ENCODE measurements around the gene BCLAF3.

DNA sequence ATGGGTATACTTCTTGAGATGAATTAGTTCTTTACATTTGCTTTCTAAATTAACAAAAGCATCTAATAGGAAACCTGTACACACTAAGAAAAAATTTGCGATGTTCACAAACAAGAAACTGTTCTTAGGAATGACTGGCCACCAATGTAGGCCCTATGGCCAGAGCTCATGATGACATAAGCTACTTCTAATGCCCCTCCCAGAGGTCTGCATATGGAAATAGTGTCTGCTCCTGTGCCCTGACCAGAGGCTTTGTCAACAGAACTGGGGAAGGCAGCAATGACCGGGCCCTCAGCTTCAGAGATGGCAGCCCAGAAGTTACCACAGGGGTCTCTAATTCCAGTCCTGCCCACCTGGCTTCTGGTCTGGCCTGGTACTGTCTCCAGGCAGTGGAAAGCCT is 15.0 kb upstream of the BCLAF3 start:
- TF ChIP-seq, protein P1, sequence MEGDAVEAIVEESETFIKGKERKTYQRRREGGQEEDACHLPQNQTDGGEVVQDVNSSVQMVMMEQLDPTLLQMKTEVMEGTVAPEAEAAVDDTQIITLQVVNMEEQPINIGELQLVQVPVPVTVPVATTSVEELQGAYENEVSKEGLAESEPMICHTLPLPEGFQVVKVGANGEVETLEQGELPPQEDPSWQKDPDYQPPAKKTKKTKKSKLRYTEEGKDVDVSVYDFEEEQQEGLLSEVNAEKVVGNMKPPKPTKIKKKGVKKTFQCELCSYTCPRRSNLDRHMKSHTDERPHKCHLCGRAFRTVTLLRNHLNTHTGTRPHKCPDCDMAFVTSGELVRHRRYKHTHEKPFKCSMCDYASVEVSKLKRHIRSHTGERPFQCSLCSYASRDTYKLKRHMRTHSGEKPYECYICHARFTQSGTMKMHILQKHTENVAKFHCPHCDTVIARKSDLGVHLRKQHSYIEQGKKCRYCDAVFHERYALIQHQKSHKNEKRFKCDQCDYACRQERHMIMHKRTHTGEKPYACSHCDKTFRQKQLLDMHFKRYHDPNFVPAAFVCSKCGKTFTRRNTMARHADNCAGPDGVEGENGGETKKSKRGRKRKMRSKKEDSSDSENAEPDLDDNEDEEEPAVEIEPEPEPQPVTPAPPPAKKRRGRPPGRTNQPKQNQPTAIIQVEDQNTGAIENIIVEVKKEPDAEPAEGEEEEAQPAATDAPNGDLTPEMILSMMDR (IDR thresholded peaks at IDR 0.05), result no peak
- TF ChIP-seq TCF7L2 (IDR thresholded peaks at IDR 0.05; ENCODE audit: low read depth, low read length) (no peak), SIN3A (IDR thresholded peaks at IDR 0.05; ENCODE audit: borderline replicate concordance, insufficient read depth, low read depth, low read length) (no peak)
- TF ChIP-seq, protein P2, sequence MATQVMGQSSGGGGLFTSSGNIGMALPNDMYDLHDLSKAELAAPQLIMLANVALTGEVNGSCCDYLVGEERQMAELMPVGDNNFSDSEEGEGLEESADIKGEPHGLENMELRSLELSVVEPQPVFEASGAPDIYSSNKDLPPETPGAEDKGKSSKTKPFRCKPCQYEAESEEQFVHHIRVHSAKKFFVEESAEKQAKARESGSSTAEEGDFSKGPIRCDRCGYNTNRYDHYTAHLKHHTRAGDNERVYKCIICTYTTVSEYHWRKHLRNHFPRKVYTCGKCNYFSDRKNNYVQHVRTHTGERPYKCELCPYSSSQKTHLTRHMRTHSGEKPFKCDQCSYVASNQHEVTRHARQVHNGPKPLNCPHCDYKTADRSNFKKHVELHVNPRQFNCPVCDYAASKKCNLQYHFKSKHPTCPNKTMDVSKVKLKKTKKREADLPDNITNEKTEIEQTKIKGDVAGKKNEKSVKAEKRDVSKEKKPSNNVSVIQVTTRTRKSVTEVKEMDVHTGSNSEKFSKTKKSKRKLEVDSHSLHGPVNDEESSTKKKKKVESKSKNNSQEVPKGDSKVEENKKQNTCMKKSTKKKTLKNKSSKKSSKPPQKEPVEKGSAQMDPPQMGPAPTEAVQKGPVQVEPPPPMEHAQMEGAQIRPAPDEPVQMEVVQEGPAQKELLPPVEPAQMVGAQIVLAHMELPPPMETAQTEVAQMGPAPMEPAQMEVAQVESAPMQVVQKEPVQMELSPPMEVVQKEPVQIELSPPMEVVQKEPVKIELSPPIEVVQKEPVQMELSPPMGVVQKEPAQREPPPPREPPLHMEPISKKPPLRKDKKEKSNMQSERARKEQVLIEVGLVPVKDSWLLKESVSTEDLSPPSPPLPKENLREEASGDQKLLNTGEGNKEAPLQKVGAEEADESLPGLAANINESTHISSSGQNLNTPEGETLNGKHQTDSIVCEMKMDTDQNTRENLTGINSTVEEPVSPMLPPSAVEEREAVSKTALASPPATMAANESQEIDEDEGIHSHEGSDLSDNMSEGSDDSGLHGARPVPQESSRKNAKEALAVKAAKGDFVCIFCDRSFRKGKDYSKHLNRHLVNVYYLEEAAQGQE (IDR thresholded peaks at IDR 0.05; ENCODE audit: insufficient read depth in 1 of 2, low read depth in 2 of 2, low read length in 1 of 2), result no peak
